ENCODE measurements around the gene C1QA.

DNA sequence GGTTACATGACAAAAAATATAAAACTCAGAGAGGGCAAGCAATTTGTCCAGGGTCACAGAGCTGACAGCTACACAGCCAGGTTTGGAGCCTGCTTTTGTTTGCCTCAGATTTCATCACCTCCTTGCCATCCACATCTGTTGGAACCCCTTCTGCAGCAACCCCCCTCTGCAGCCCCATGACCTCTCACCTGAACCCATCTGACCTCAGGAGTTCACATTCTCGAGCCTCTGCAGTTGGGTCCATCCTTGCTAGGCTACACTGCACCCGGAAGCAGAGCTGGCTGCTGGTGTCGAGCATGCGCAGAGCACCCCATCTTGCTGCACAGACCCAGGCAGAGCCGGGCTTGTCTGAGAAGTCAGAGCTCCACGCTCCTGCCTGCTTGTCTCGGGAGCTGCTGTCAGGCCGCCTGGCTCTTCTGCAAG lies 26.6 kb downstream of the C1QA start:
- TF ChIP-seq, protein P1, sequence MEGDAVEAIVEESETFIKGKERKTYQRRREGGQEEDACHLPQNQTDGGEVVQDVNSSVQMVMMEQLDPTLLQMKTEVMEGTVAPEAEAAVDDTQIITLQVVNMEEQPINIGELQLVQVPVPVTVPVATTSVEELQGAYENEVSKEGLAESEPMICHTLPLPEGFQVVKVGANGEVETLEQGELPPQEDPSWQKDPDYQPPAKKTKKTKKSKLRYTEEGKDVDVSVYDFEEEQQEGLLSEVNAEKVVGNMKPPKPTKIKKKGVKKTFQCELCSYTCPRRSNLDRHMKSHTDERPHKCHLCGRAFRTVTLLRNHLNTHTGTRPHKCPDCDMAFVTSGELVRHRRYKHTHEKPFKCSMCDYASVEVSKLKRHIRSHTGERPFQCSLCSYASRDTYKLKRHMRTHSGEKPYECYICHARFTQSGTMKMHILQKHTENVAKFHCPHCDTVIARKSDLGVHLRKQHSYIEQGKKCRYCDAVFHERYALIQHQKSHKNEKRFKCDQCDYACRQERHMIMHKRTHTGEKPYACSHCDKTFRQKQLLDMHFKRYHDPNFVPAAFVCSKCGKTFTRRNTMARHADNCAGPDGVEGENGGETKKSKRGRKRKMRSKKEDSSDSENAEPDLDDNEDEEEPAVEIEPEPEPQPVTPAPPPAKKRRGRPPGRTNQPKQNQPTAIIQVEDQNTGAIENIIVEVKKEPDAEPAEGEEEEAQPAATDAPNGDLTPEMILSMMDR (IDR thresholded peaks at IDR 0.05), result no peak
- no peak for TF ChIP-seq POLR2A (IDR thresholded peaks at IDR 0.05)

Measured in right lobe of liver (tissue), 4 donors.